Muscle of leg (tissue), 11 donors: ENCODE measurements around the gene GSAP. TPM values are rescaled to one million over a fixed set of nuclear protein-coding genes. Genes with fewer than 3 reads are reported as not detected.
A peak's percentile ranks its signal among the peaks of the same experiment; 100 is the strongest.

Source experiments
- DNase-seq: peaks from one replicate; pipeline ENCODE4 v3.0.0; 2013
- H3K27ac ChIP-seq: one replicate; pipeline ENCODE4 v1.5.1; 2013; ENCODE audit warnings: mild to moderate bottlenecking, low read length, control low read depth
- H3K27me3 ChIP-seq: one replicate; pipeline ENCODE4 v1.6.1; 2013; ENCODE audit warnings: low read length; ENCODE audit not compliant: control insufficient read depth, insufficient read depth
- H3K36me3 ChIP-seq: one replicate; pipeline ENCODE4 v1.6.1; 2013; ENCODE audit warnings: low read length; ENCODE audit not compliant: control insufficient read depth, insufficient read depth
- H3K4me1 ChIP-seq: one replicate; pipeline ENCODE4 v1.6.1; 2013; ENCODE audit warnings: low read length; ENCODE audit not compliant: control insufficient read depth, insufficient read depth
- H3K4me3 ChIP-seq: one replicate; pipeline ENCODE4 v1.5.1; 2013; ENCODE audit warnings: low read length, control low read depth
- H3K9me3 ChIP-seq: replicated peaks from 2 replicates; pipeline ENCODE4 v1.6.1; 2013; ENCODE audit warnings: low read depth, low read length; ENCODE audit not compliant: control insufficient read depth
- WGBS: methylation state at CpG from one replicate; pipeline ENCODE4 v1.1.5; 2013; ENCODE audit warnings: missing lambda C conversion rate; ENCODE audit not compliant: insufficient coverage; 5-methylcytosine and 5-hydroxymethylcytosine counted together
- polyA plus RNA-seq, 8 donors: library from polyadenylated mRNA; unstranded; fragments of 120-200 nt; gene quantifications; one replicate each; pipeline versions ENCODE4 v1.2.1 to v1.2.3, GENCODE V29; 2013; ENCODE audit warnings: inconsistent platforms in 1 of 8, low replicate concordance in 1 of 8; ENCODE audit not compliant: insufficient read length in 8 of 8, insufficient read depth in 1 of 8
- total RNA-seq: library from RNA; stranded (reverse); fragments of 120-200 nt; gene quantifications from one replicate; pipeline ENCODE4 v1.2.4, GENCODE V29; 2013

The GSAP gene
- total and polyA plus RNA-seq, 9 donors, result 2.3 to 5.6 (median 4.2) TPM

DNA sequence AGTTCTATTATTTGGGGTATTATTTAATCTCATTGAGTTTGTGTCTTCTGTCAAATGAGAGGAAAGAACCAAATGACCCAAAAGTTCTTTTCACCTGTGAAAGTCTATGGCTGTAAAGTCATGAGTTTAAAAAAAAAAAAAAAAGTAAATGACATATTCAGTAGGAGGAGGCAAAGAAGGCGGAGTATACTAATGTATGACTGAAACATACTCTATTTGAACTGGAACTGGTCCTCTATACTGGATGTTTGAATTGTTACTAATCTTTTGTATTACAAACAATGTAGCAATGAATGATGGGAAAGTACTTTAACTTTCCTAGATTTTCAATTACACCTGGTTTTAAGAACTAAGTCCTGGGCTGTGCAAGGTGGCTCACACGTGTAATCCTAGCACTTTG, 24.9 kb upstream of the GSAP start:
- no peaks in the 10 kb centered on the region for H3K36me3 ChIP-seq
- peaks cover 5% of the 10 kb centered on the region for H3K4me1 ChIP-seq
- H3K9me3 ChIP-seq, result no peaks in the 10 kb centered on the region
- H3K27me3 ChIP-seq, result no peaks in the 10 kb centered on the region
- H3K4me3 ChIP-seq, result no peak overlapping the region
- 89% methylated on average over 1 of the region's 2 CpGs for WGBS
- H3K27ac ChIP-seq, result no peak overlapping the region
- no peak for DNase-seq

GRCh38 chr7:77439572-77439971, 23.4 kb upstream of the GSAP start:
- Histone ChIP-seq H3K9me3 (no peaks in the 10 kb centered on the region), H3K4me3 (no peak overlapping the region), H3K27ac (no peak overlapping the region), H3K36me3 (no peaks in the 10 kb centered on the region), H3K27me3 (no peaks in the 10 kb centered on the region), H3K4me1 (peaks cover 5% of the 10 kb centered on the region)
- DNase-seq, result peak; percentile 57
- 33% methylated on average over 3 of the region's 5 CpGs for WGBS

GRCh38 chr7:77438131-77438530, 22.0 kb upstream of the GSAP start:
- H3K27me3 ChIP-seq, result no peaks in the 10 kb centered on the region
- no peaks in the 10 kb centered on the region for H3K9me3 ChIP-seq
- no peak overlapping the region for H3K27ac ChIP-seq
- no peaks in the 10 kb centered on the region for H3K36me3 ChIP-seq
- H3K4me3 ChIP-seq, result no peak overlapping the region
- no peaks in the 10 kb centered on the region for H3K4me1 ChIP-seq
- no CpG with 5 or more reads among the region's 1 CpG for WGBS
- DNase-seq, result no peak

DNA sequence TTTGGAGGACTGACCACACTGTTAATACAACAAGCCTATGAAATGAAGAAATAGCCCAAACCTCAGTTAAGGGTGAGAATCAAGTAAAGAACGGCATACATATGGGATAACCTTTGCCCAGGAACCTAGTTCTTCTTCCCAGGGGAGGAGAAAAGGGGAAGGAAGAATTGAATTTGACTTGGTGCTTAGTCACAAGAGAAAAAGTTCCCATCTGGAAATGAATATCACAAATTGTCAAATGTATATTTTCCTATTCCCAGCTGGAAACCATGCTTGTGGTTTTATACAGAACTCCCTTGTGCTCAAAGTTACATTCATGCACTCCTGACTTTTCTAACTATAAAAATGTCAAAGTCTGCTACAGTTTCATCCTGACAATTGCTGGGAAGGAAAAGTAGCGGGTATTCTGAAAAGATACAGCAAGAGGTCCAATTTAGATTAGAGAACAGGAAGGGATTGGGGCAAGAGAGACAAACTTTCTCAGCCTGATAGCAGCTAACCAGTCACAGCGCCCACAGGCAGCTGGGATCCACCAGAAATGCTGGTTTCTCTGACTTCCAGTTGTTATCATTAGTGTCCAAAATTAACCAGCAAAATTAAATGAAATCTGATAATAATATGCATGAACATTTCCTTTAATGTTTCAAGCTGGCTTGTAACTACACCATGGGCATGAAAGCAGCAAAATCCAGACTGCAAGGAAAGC, 18.6 kb upstream of the GSAP start:
- no peaks in the 10 kb centered on the region for H3K36me3 ChIP-seq
- peaks cover 5% of the 10 kb centered on the region for H3K4me1 ChIP-seq
- DNase-seq, result no peak
- no peak overlapping the region for H3K27ac ChIP-seq
- H3K9me3 ChIP-seq, result no peaks in the 10 kb centered on the region
- no CpG with 5 or more reads among the region's 3 CpGs for WGBS
- H3K27me3 ChIP-seq, result no peaks in the 10 kb centered on the region
- no peak overlapping the region for H3K4me3 ChIP-seq

- WGBS, result 88% methylated on average over 2 of the region's 5 CpGs
- Histone ChIP-seq H3K27me3 (no peaks in the 10 kb centered on the region), H3K4me3 (no peak overlapping the region), H3K36me3 (no peaks in the 10 kb centered on the region), H3K4me1 (peaks cover 5% of the 10 kb centered on the region), H3K9me3 (no peaks in the 10 kb centered on the region), H3K27ac (no peak overlapping the region)
- DNase-seq, result no peak
Measured at GRCh38 chr7:77433901-77434300, 17.8 kb upstream of the GSAP start.

DNA sequence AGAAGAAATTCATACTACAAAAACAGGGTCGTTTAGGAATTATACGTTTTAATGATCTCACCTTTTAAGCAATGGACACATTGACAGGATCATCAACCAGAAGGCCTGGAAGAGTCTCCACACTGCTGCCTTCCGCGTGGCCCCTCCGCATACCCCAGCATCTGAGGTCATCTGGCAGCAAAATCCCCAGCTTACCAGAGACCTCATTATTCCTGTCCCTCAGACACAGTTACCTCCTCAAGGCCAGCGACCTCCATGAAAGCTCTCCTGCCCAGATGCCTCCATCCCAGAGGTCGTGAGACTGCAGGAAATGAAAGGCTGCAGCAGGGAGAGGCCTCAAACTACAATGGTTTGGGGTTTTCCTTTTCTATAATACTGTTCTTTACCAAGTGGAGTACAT, 14.8 kb upstream of the GSAP start:
- Histone ChIP-seq H3K27me3 (no peaks in the 10 kb centered on the region), H3K27ac (no peak overlapping the region), H3K9me3 (no peaks in the 10 kb centered on the region), H3K4me3 (no peak overlapping the region), H3K4me1 (peaks cover 13% of the 10 kb centered on the region), H3K36me3 (no peaks in the 10 kb centered on the region)
- no peak for DNase-seq
- WGBS, result no CpG with 5 or more reads among the region's 7 CpGs

- 82% methylated on average over 7 of the region's 10 CpGs for WGBS
- peaks cover 18% of the 10 kb centered on the region for H3K4me1 ChIP-seq
- H3K27me3 ChIP-seq, result no peaks in the 10 kb centered on the region
- H3K9me3 ChIP-seq, result no peaks in the 10 kb centered on the region
- H3K36me3 ChIP-seq, result no peaks in the 10 kb centered on the region
- no peak overlapping the region for H3K4me3 ChIP-seq
- peak overlapping the region; percentile 54 for H3K27ac ChIP-seq
- peak; percentile 53 for DNase-seq
Measured at GRCh38 chr7:77428777-77429231, 12.7 kb upstream of the GSAP start.

- Histone ChIP-seq H3K4me1 (peaks cover 18% of the 10 kb centered on the region), H3K9me3 (no peaks in the 10 kb centered on the region), H3K4me3 (no peak overlapping the region), H3K27ac (peak overlapping the region; percentile 54), H3K36me3 (no peaks in the 10 kb centered on the region), H3K27me3 (no peaks in the 10 kb centered on the region)
- DNase-seq, result peak; percentile 27
- no CpG with 5 or more reads among the region's 5 CpGs for WGBS
Measured at GRCh38 chr7:77427996-77428603, 12.0 kb upstream of the GSAP start.

- H3K4me1 ChIP-seq, result peaks cover 18% of the 10 kb centered on the region
- no peaks in the 10 kb centered on the region for H3K9me3 ChIP-seq
- H3K4me3 ChIP-seq, result no peak overlapping the region
- H3K27ac ChIP-seq, result peak overlapping the region; percentile 37
- H3K36me3 ChIP-seq, result no peaks in the 10 kb centered on the region
- H3K27me3 ChIP-seq, result no peaks in the 10 kb centered on the region
- no peak for DNase-seq
- WGBS, result 59% methylated on average over 3 of the region's 5 CpGs
Measured at GRCh38 chr7:77426521-77427051, 10.4 kb upstream of the GSAP start.

DNA sequence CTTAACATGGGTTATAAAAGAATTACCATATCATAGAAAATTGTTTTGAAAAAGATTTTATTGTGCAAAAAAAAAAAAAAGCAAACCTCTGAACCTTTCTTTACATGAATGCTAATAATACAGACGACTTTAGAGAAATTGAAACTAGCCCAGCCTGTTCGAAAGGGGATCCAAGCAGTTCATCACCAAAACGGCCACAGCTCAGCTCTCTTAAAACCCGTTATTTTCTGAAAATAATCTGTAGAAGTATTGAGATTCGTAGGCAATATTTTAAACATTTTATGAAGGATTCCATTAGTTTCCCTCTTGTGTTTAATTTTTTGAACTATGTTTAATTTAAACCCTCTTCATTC, 9.9 kb upstream of the GSAP start:
- peak overlapping the region; percentile 37 for H3K27ac ChIP-seq
- no peaks in the 10 kb centered on the region for H3K27me3 ChIP-seq
- no peaks in the 10 kb centered on the region for H3K36me3 ChIP-seq
- H3K4me1 ChIP-seq, result peaks cover 18% of the 10 kb centered on the region
- DNase-seq, result no peak
- no peak overlapping the region for H3K4me3 ChIP-seq
- no CpG with 5 or more reads among the region's 5 CpGs for WGBS
- H3K9me3 ChIP-seq, result no peaks in the 10 kb centered on the region
